ENCODE measurements around the gene KIF16B. TPM values are rescaled to one million over a fixed set of nuclear protein-coding genes. Genes with fewer than 3 reads are reported as not detected.
"Not testable (repeated sequence)": the region's sequence is repeated elsewhere in the genome, so short reads cannot be mapped to it uniquely, and the experiment has no call there.

The KIF16B gene
- total and polyA plus RNA-seq, 2 experiments from 2014 or later: 8.2 to 26.5 TPM

GRCh38 chr20:16601047-16601446 is 27.8 kb upstream of the KIF16B start:
- H3K27me3 ChIP-seq: no peaks in the 10 kb centered on the region
- TF ChIP-seq, protein P1, sequence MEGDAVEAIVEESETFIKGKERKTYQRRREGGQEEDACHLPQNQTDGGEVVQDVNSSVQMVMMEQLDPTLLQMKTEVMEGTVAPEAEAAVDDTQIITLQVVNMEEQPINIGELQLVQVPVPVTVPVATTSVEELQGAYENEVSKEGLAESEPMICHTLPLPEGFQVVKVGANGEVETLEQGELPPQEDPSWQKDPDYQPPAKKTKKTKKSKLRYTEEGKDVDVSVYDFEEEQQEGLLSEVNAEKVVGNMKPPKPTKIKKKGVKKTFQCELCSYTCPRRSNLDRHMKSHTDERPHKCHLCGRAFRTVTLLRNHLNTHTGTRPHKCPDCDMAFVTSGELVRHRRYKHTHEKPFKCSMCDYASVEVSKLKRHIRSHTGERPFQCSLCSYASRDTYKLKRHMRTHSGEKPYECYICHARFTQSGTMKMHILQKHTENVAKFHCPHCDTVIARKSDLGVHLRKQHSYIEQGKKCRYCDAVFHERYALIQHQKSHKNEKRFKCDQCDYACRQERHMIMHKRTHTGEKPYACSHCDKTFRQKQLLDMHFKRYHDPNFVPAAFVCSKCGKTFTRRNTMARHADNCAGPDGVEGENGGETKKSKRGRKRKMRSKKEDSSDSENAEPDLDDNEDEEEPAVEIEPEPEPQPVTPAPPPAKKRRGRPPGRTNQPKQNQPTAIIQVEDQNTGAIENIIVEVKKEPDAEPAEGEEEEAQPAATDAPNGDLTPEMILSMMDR (IDR thresholded peaks at IDR 0.05; ENCODE audit: low read depth, low read length): no peak
- no peak overlapping the region for H3K4me3 ChIP-seq
- no peak overlapping the region for H3K27ac ChIP-seq
- no peaks in the 10 kb centered on the region for H3K4me1 ChIP-seq (ENCODE audit: low read depth)
- H3K9me3 ChIP-seq (ENCODE audit: low read depth): no peaks in the 10 kb centered on the region
- H3K36me3 ChIP-seq: no peaks in the 10 kb centered on the region
- peak in 1 of 2 donors; percentile 62 for DNase-seq (ENCODE audit: low read depth in 1 of 2, low spot score in 1 of 2)

- TF ChIP-seq, protein P1 (IDR thresholded peaks at IDR 0.05; ENCODE audit: low read depth, low read length): no peak
- H3K4me3 ChIP-seq: no peak overlapping the region
Observed at GRCh38 chr20:16599257-16599656, 26.0 kb upstream of the KIF16B start.

GRCh38 chr20:16596991-16597390 is 23.7 kb upstream of the KIF16B start:
- no peaks in the 10 kb centered on the region for H3K4me1 ChIP-seq (ENCODE audit: low read depth)
- H3K9me3 ChIP-seq (ENCODE audit: low read depth): no peaks in the 10 kb centered on the region
- no peak for DNase-seq (ENCODE audit: low read depth in 1 of 2, low spot score in 1 of 2)
- H3K27ac ChIP-seq: no peak overlapping the region
- TF ChIP-seq, protein P1 (IDR thresholded peaks at IDR 0.05; ENCODE audit: low read depth, low read length): no peak
- H3K4me3 ChIP-seq: no peak overlapping the region
- H3K27me3 ChIP-seq: no peaks in the 10 kb centered on the region
- no peaks in the 10 kb centered on the region for H3K36me3 ChIP-seq

More at GRCh38 chr20:16599257-16599656, 26.0 kb upstream of the KIF16B start:
- Histone ChIP-seq H3K36me3 (no peaks in the 10 kb centered on the region), H3K27ac (no peak overlapping the region), H3K27me3 (no peaks in the 10 kb centered on the region), H3K9me3 (ENCODE audit: low read depth) (no peaks in the 10 kb centered on the region), H3K4me1 (ENCODE audit: low read depth) (no peaks in the 10 kb centered on the region)
- no peak for DNase-seq (ENCODE audit: low read depth in 1 of 2, low spot score in 1 of 2)

DNA sequence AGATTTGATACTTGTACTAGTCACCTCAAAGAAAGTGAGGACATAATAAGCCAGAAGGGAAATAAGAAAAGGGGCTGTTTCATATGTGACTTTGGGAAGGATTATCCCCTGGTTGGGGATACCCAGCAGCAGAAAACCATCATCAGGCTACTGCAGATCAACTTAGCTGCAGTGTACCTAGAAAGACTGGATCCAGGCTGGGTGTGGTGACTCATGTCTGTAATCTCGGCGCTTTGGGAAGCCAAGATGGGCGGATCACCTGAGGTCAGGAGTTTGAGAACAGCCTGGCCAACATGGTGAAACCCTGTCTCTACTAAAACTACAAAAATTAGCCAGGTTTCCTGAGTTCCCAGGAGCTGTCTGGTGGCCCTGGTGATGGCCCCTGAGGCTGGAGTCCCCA is 23.2 kb upstream of the KIF16B start:
- peak in 1 of 2 donors; percentile 30 for DNase-seq (ENCODE audit: low read depth in 1 of 2, low spot score in 1 of 2)
- not testable (repeated sequence) for H3K27me3 ChIP-seq; H3K36me3 ChIP-seq; H3K9me3 ChIP-seq (ENCODE audit: low read depth); H3K27ac ChIP-seq; H3K4me1 ChIP-seq (ENCODE audit: low read depth); H3K4me3 ChIP-seq

- no peaks in the 10 kb centered on the region for H3K27me3 ChIP-seq
- H3K36me3 ChIP-seq: no peaks in the 10 kb centered on the region
- H3K4me1 ChIP-seq (ENCODE audit: low read depth): peaks cover 3% of the 10 kb centered on the region
- H3K9me3 ChIP-seq (ENCODE audit: low read depth): no peaks in the 10 kb centered on the region
- DNase-seq (ENCODE audit: low read depth in 1 of 2, low spot score in 1 of 2): no peak
- H3K27ac ChIP-seq: no peak overlapping the region
- H3K4me3 ChIP-seq: no peak overlapping the region
- TF ChIP-seq, protein P1 (IDR thresholded peaks at IDR 0.05; ENCODE audit: low read depth, low read length): no peak
Observed at GRCh38 chr20:16595376-16595775, 22.1 kb upstream of the KIF16B start.

DNA sequence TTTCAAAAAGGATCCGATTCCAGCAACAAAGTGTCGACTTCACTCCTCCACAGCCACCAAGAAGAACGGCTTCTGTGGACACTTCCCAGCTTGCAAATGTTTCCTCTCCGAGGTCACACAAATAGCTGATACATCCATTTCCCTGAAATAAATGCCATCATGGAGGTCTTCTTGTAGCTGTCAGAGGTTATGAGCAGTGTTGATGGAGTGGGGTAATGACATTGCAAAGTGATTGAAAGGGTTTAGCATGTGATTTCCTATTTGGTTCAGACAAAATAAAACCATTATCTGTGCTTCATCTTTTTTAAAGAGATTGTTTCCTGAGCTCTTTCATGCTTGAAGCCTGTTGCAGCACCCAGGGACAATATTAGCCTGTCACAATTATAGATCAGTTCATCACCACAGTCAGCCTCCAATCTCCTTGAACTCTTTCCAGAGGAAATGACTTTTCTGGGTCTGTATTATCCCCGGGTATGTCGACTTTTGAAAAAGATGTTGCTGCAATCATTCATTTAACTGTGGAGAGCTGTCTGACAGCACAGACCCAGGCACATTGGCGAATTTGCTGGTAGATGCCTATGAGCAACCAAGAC is 16.9 kb upstream of the KIF16B start:
- Histone ChIP-seq H3K27me3 (no peaks in the 10 kb centered on the region), H3K4me3 (no peak overlapping the region), H3K36me3 (no peaks in the 10 kb centered on the region), H3K9me3 (ENCODE audit: low read depth) (no peaks in the 10 kb centered on the region), H3K4me1 (ENCODE audit: low read depth) (peaks cover 7% of the 10 kb centered on the region), H3K27ac (no peak overlapping the region)
- TF ChIP-seq, protein P1 (IDR thresholded peaks at IDR 0.05; ENCODE audit: low read depth, low read length): no peak
- no peak for DNase-seq (ENCODE audit: low read depth in 1 of 2, low spot score in 1 of 2)
